Measurements from ENCODE around the gene GREB1.

The GREB1 gene

DNA sequence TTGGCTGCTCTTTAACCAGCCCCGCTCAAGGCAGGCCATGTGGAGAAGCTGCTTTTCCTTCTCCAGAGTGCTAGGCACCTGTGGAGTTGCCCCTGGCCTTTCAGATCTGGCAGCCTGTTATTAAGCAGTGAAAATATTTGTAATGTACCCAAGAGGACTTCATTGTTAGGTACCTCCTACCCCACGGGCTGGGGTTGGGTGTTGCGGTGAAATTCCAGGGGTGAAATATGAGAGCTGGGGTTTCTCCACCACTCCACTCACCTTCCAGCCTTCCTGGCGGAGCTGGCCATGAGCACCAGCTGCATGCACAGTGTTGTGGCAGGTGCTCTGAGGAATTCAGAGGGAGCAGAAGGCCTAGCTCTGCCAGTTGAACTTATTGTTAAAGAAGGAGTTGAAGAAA lies 97.0 kb downstream of the GREB1 start:
- Histone ChIP-seq H3K4me2 (ENCODE audit: low read length, poor library complexity, severe bottlenecking) (no peak overlapping the region), H3K4me1 (ENCODE audit: control insufficient read depth, insufficient read depth, low read depth, low read length) (no peaks in the 10 kb centered on the region), H3K27ac (ENCODE audit: low read length, poor library complexity, severe bottlenecking) (no peak overlapping the region), H2BK5ac (ENCODE audit: low read depth, low read length, poor library complexity, severe bottlenecking) (no peak overlapping the region), H3K4ac (ENCODE audit: low read depth in 1 of 2, low read length in 2 of 2) (no peak overlapping the region), H3K23ac (ENCODE audit: low read length in 2 of 2) (no peak overlapping the region), H3K27me3 (ENCODE audit: control insufficient read depth in 1 of 2, insufficient read depth in 1 of 2, low read length in 2 of 2) (peaks cover 8 to 18% of the 10 kb centered on the region in 2 experiments), H2AFZ (ENCODE audit: low read depth, low read length) (no peak overlapping the region), H2BK12ac (ENCODE audit: low read length in 2 of 2) (no peak overlapping the region), H3K14ac (ENCODE audit: low read length in 2 of 2) (no peak overlapping the region), H3K9me3 (ENCODE audit: control insufficient read depth, low read length) (peaks cover 11% of the 10 kb centered on the region), H3K18ac (ENCODE audit: low read depth in 1 of 2, low read length in 2 of 2) (no peak overlapping the region), H4K8ac (ENCODE audit: low read length) (no peak overlapping the region), H3K36me3 (ENCODE audit: control insufficient read depth in 1 of 2, insufficient read depth in 2 of 2, low read depth in 1 of 2, low read length in 2 of 2) (peaks cover 0 to 10% of the 10 kb centered on the region in 2 experiments), H2BK15ac (ENCODE audit: low read depth, poor library complexity, severe bottlenecking) (no peak overlapping the region), H4K91ac (ENCODE audit: low read length) (no peak overlapping the region), H3K9ac (ENCODE audit: low read length) (no peak overlapping the region), H2BK120ac (ENCODE audit: low read depth, low read length) (no peak overlapping the region), H2AK5ac (ENCODE audit: low read length, severe bottlenecking) (no peak overlapping the region), H3K4me3 (ENCODE audit: insufficient read depth in 1 of 2, low read depth in 1 of 2, low read length in 2 of 2) (no peak overlapping the region), H3K79me1 (replicated peaks; ENCODE audit: low read length, poor library complexity, severe bottlenecking) (no peaks in the 10 kb centered on the region)
- no peak for DNase-seq
- WGBS = 100% methylated on average over 4 of the region's 4 CpGs

DNA sequence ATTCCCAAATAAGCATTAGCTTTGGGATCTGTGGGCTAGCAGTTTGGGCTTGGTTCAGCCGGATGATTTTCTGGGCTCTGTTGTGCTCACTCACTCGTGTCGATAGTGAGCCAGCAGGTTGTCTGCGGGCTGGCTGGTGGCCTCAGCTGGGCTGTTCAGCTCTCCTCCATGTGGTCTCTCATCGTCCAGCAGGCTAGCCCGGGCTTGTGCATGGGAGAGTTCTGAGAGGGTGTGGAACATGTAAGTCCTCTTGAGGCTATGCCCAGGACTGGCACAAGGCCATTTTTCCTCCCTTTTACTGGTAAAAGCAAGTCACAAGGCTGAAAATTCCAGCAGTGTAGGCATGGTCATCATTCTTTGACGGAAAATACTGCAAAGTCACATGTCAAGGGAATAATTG lies 97.6 kb downstream of the GREB1 start:
- Histone ChIP-seq H2BK15ac (ENCODE audit: low read depth, poor library complexity, severe bottlenecking) (no peak overlapping the region), H3K4me3 (ENCODE audit: insufficient read depth in 1 of 2, low read depth in 1 of 2, low read length in 2 of 2) (no peak overlapping the region), H4K91ac (ENCODE audit: low read length) (no peak overlapping the region), H3K23ac (ENCODE audit: low read length in 2 of 2) (no peak overlapping the region), H2BK5ac (ENCODE audit: low read depth, low read length, poor library complexity, severe bottlenecking) (no peak overlapping the region), H2BK120ac (ENCODE audit: low read depth, low read length) (no peak overlapping the region), H3K79me1 (replicated peaks; ENCODE audit: low read length, poor library complexity, severe bottlenecking) (no peaks in the 10 kb centered on the region), H2AK5ac (ENCODE audit: low read length, severe bottlenecking) (no peak overlapping the region), H3K27ac (ENCODE audit: low read length, poor library complexity, severe bottlenecking) (no peak overlapping the region), H3K9me3 (ENCODE audit: control insufficient read depth, low read length) (peaks cover 11% of the 10 kb centered on the region), H2AFZ (ENCODE audit: low read depth, low read length) (no peak overlapping the region), H3K27me3 (ENCODE audit: control insufficient read depth in 1 of 2, insufficient read depth in 1 of 2, low read length in 2 of 2) (peaks cover 14 to 20% of the 10 kb centered on the region in 2 experiments), H3K4me2 (ENCODE audit: low read length, poor library complexity, severe bottlenecking) (no peak overlapping the region), H3K4ac (ENCODE audit: low read depth in 1 of 2, low read length in 2 of 2) (no peak overlapping the region), H4K8ac (ENCODE audit: low read length) (no peak overlapping the region), H3K4me1 (ENCODE audit: control insufficient read depth, insufficient read depth, low read depth, low read length) (no peaks in the 10 kb centered on the region), H3K14ac (ENCODE audit: low read length in 2 of 2) (no peak overlapping the region), H2BK12ac (ENCODE audit: low read length in 2 of 2) (no peak overlapping the region), H3K9ac (ENCODE audit: low read length) (no peak overlapping the region), H3K36me3 (ENCODE audit: control insufficient read depth in 1 of 2, insufficient read depth in 2 of 2, low read depth in 1 of 2, low read length in 2 of 2) (peaks cover 0 to 10% of the 10 kb centered on the region in 2 experiments), H3K18ac (ENCODE audit: low read depth in 1 of 2, low read length in 2 of 2) (no peak overlapping the region)
- DNase-seq = no peak
- 96% methylated on average over 7 of the region's 7 CpGs for WGBS

DNA sequence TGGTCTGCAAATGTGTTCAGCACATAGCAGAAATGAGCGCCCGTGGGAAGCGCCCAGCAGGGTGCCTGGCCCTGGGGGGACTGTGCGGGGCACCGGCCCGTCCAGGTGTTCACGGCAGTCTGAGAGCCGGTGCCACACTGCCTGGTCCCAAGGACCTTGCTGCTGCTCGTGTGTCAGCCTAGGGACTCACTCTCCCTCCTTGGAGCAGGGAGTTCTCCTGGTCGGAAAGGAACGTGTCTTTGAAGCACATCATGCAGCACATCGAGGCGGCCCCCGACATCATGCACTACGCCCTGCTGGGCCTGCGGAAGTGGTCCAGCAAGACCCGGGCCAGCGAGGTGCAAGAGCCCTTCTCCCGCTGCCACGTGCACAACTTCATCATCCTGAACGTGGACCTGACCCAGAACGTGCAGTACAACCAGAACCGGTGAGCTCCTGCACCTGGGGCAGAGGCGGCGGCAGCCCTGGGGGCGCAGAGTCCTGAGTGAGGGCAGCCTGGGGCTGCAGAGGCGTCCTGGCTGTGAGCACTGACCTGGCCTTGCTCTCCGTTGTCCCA lies 100.2 kb downstream of the GREB1 start:
- Histone ChIP-seq H3K18ac (ENCODE audit: low read depth in 1 of 2, low read length in 2 of 2) (no peak overlapping the region), H3K27me3 (ENCODE audit: control insufficient read depth in 1 of 2, insufficient read depth in 1 of 2, low read length in 2 of 2) (peaks cover 11 to 18% of the 10 kb centered on the region in 2 experiments), H3K9me3 (ENCODE audit: control insufficient read depth, low read length) (no peaks in the 10 kb centered on the region), H3K4ac (ENCODE audit: low read depth in 1 of 2, low read length in 2 of 2) (no peak overlapping the region), H2BK120ac (ENCODE audit: low read depth, low read length) (no peak overlapping the region), H4K91ac (ENCODE audit: low read length) (no peak overlapping the region), H3K9ac (ENCODE audit: low read length) (no peak overlapping the region), H3K4me3 (ENCODE audit: insufficient read depth in 1 of 2, low read depth in 1 of 2, low read length in 2 of 2) (no peak overlapping the region), H2BK5ac (ENCODE audit: low read depth, low read length, poor library complexity, severe bottlenecking) (no peak overlapping the region), H4K8ac (ENCODE audit: low read length) (no peak overlapping the region), H3K14ac (ENCODE audit: low read length in 2 of 2) (no peak overlapping the region), H3K23ac (ENCODE audit: low read length in 2 of 2) (no peak overlapping the region), H3K27ac (ENCODE audit: low read length, poor library complexity, severe bottlenecking) (no peak overlapping the region), H2BK12ac (ENCODE audit: low read length in 2 of 2) (no peak overlapping the region), H2BK15ac (ENCODE audit: low read depth, poor library complexity, severe bottlenecking) (no peak overlapping the region), H3K4me1 (ENCODE audit: control insufficient read depth, insufficient read depth, low read depth, low read length) (no peaks in the 10 kb centered on the region), H2AFZ (ENCODE audit: low read depth, low read length) (no peak overlapping the region), H3K79me1 (replicated peaks; ENCODE audit: low read length, poor library complexity, severe bottlenecking) (no peaks in the 10 kb centered on the region), H3K4me2 (ENCODE audit: low read length, poor library complexity, severe bottlenecking) (no peak overlapping the region), H2AK5ac (ENCODE audit: low read length, severe bottlenecking) (no peak overlapping the region), H3K36me3 (ENCODE audit: control insufficient read depth in 1 of 2, insufficient read depth in 2 of 2, low read depth in 1 of 2, low read length in 2 of 2) (no peaks in the 10 kb centered on the region)
- DNase-seq = no peak
- 96% methylated on average over 28 of the region's 28 CpGs for WGBS

DNA sequence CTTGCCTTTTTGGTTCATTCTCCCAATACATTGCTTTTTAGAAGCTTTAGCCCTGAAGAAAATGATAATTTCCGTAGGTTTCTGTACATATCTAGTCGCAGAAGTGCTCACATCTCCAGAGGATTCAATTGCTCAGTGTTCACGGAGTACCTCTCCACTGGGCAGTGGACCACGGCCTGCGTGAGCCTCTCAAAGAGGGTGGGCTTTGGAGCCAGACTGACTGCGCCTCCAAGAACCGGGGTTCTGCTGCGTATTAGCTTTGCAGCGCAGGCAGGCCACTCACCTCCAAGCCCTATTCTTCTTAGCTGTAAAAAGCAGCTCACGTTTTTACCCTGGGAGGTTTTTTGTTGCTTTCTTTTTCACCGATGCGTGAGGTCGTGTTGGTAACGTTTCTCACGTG lies 100.7 kb downstream of the GREB1 start:
- Histone ChIP-seq H2AFZ (ENCODE audit: low read depth, low read length) (no peak overlapping the region), H2AK5ac (ENCODE audit: low read length, severe bottlenecking) (no peak overlapping the region), H3K79me1 (replicated peaks; ENCODE audit: low read length, poor library complexity, severe bottlenecking) (no peaks in the 10 kb centered on the region), H2BK5ac (ENCODE audit: low read depth, low read length, poor library complexity, severe bottlenecking) (no peak overlapping the region), H3K27ac (ENCODE audit: low read length, poor library complexity, severe bottlenecking) (no peak overlapping the region), H3K23ac (ENCODE audit: low read length in 2 of 2) (no peak overlapping the region), H3K36me3 (ENCODE audit: control insufficient read depth in 1 of 2, insufficient read depth in 2 of 2, low read depth in 1 of 2, low read length in 2 of 2) (no peaks in the 10 kb centered on the region), H2BK120ac (ENCODE audit: low read depth, low read length) (no peak overlapping the region), H3K4me3 (ENCODE audit: insufficient read depth in 1 of 2, low read depth in 1 of 2, low read length in 2 of 2) (no peak overlapping the region), H3K4me1 (ENCODE audit: control insufficient read depth, insufficient read depth, low read depth, low read length) (no peaks in the 10 kb centered on the region), H3K4me2 (ENCODE audit: low read length, poor library complexity, severe bottlenecking) (no peak overlapping the region), H4K91ac (ENCODE audit: low read length) (no peak overlapping the region), H2BK12ac (ENCODE audit: low read length in 2 of 2) (no peak overlapping the region), H4K8ac (ENCODE audit: low read length) (no peak overlapping the region), H3K9ac (ENCODE audit: low read length) (no peak overlapping the region), H2BK15ac (ENCODE audit: low read depth, poor library complexity, severe bottlenecking) (no peak overlapping the region), H3K18ac (ENCODE audit: low read depth in 1 of 2, low read length in 2 of 2) (no peak overlapping the region), H3K27me3 (ENCODE audit: control insufficient read depth in 1 of 2, insufficient read depth in 1 of 2, low read length in 2 of 2) (peaks cover 9 to 18% of the 10 kb centered on the region in 2 experiments), H3K4ac (ENCODE audit: low read depth in 1 of 2, low read length in 2 of 2) (no peak overlapping the region), H3K14ac (ENCODE audit: low read length in 2 of 2) (no peak overlapping the region), H3K9me3 (ENCODE audit: control insufficient read depth, low read length) (no peaks in the 10 kb centered on the region)
- DNase-seq = no peak
- WGBS = 92% methylated on average over 15 of the region's 15 CpGs

Measured in mesenchymal stem cell (in vitro differentiated cells and primary cell).